HepG2 (cell line): ENCODE results near the gene EPN3. TPM values are rescaled to one million over a fixed set of nuclear protein-coding genes. Genes with fewer than 3 reads are reported as not detected.

Experiments used
- ATAC-seq: fragments of 200-7000 bp; cut with Tn5 transposase; 3 replicates; pipeline ENCODE4 v1.9.1; 2020; ENCODE audit warnings: mild to moderate bottlenecking, moderate library complexity
- BruUV-seq: library from RNA; stranded (reverse); fragments of 400-500 nt; replicated peaks from 2 replicates; lab custom pipeline; 2021; lab: Mats Ljungman, UMichigan
- CTCF ChIA-PET: fragments of 300-600 bp; formaldehyde crosslinking; extraction: SDS; loops from one replicate; lab custom pipeline; 2021; ENCODE audit warnings: low total read pairs, inconsistent platforms, low intra/inter-chr PET ratio; lab: Yijun Ruan, JAX
- POLR2A ChIA-PET: fragments of 350-600 bp; sonication (Branson Sonifier 250); formaldehyde crosslinking; loops from one replicate; lab custom pipeline; 2020; ENCODE audit warnings: antibody characterized with exemption, inconsistent platforms; lab: Yijun Ruan, JAX
- DNase-seq: peaks from one replicate; pipeline ENCODE4 v3.0.0-alpha.2; 2015; ENCODE audit warnings: low spot score
- FAIRE-seq: peaks from 3 replicates; lab custom pipeline; 2011; peaks lifted over from hg19 to GRCh38; lab: Jason Lieb, UNC
- H2AFZ ChIP-seq: one replicate; pipeline ENCODE4 v1.6.1; 2011; ENCODE audit warnings: low read length, inconsistent platforms
- H3K27ac ChIP-seq: fragments of 300-600 bp; 3 replicates; pipeline ENCODE4 v1.8.0; 2011; ENCODE audit warnings: mixed run types, mild to moderate bottlenecking, mixed read lengths, low read length, inconsistent platforms; ENCODE audit not compliant: insufficient read depth; ENCODE audit errors: extremely low read length
- H3K27me3 ChIP-seq, 2 experiments: fragments of 200-600 bp in 1 of 2; 2 replicates in 1 of 2; 3 replicates in 1 of 2; pipeline versions ENCODE4 v1.6.0 to v1.8.0; 2011; ENCODE audit warnings: low read length in 2 of 2, mild to moderate bottlenecking in 2 of 2, moderate library complexity in 2 of 2, inconsistent platforms in 1 of 2; ENCODE audit not compliant: insufficient read depth in 2 of 2, control insufficient read depth in 1 of 2
- H3K36me3 ChIP-seq, 2 experiments: fragments of 200-600 bp in 1 of 2; replicated peaks in 1 of 2; 2 replicates in 1 of 2; 3 replicates in 1 of 2; pipeline versions ENCODE4 v1.5.1 to v1.8.0; 2011; ENCODE audit warnings: low read length in 2 of 2, inconsistent platforms in 1 of 2; ENCODE audit not compliant: insufficient read depth in 2 of 2, control insufficient read depth in 1 of 2
- H3K4me1 ChIP-seq: 2 replicates; pipeline ENCODE4 v1.5.1; 2012; ENCODE audit warnings: low read length, inconsistent platforms; ENCODE audit not compliant: insufficient read depth
- H3K4me2 ChIP-seq: 2 replicates; pipeline ENCODE4 v1.6.0; 2011; ENCODE audit warnings: low read depth, low read length, inconsistent platforms
- H3K4me3 ChIP-seq, 3 experiments: fragments of 200-600 bp in 1 of 3; sonication (generic), shearing (Covaris generic) in 1 of 3; replicated peaks in 1 of 3; 2 replicates each; pipeline ENCODE4 v1.5.1; 2011 to 2016; ENCODE audit warnings: low read length in 3 of 3, inconsistent platforms in 2 of 3, low read depth in 2 of 3, mild to moderate bottlenecking in 2 of 3, control low read depth in 1 of 3, mixed read lengths in 1 of 3; ENCODE audit not compliant: insufficient read depth in 1 of 3
- H3K79me2 ChIP-seq: one replicate; pipeline ENCODE4 v1.6.1; 2011; ENCODE audit warnings: low read length, inconsistent platforms; ENCODE audit not compliant: insufficient read depth
- H3K9ac ChIP-seq: 2 replicates; pipeline ENCODE4 v1.6.0; 2011; ENCODE audit warnings: mild to moderate bottlenecking, low read depth, low read length, inconsistent platforms; ENCODE audit not compliant: insufficient read depth
- H3K9me3 ChIP-seq: 2 replicates; pipeline ENCODE4 v1.5.1; 2012; ENCODE audit warnings: mild to moderate bottlenecking, low read length
- H4K20me1 ChIP-seq: 2 replicates; pipeline ENCODE4 v1.6.0; 2011; ENCODE audit warnings: inconsistent platforms, mild to moderate bottlenecking, low read length, moderate library complexity; ENCODE audit not compliant: insufficient read depth
- ARNT ChIP-seq: fragments of 450-650 bp; IDR thresholded peaks from 2 replicates; pipeline ENCODE4 v1.6.1; 2017
- CCAR2 ChIP-seq: fragments of 200-400 bp; formaldehyde crosslinking; optimal IDR thresholded peaks from 2 replicates; pipeline ENCODE3; 2018; ENCODE audit warnings: low read depth, mild to moderate bottlenecking, low read length, moderate library complexity
- E2F1 ChIP-seq: sonication (generic); formaldehyde crosslinking; IDR thresholded peaks from 2 replicates; pipeline ENCODE4 v1.5.0; 2020; ENCODE audit warnings: missing genetic modification reagents
- ETV6 ChIP-seq: sonication (generic); formaldehyde crosslinking; conservative IDR thresholded peaks from 2 replicates; pipeline ENCODE4 v1.4.0; 2020; ENCODE audit warnings: missing genetic modification reagents
- FOXK1 ChIP-seq: sonication (generic); formaldehyde crosslinking; IDR thresholded peaks from 2 replicates; pipeline ENCODE4 v1.4.0; 2020; ENCODE audit warnings: low read depth, missing genetic modification reagents, borderline replicate concordance
- HNRNPLL ChIP-seq: fragments of 200-400 bp; formaldehyde crosslinking; IDR thresholded peaks from 2 replicates; pipeline ENCODE4 v1.6.1; 2017; ENCODE audit warnings: mild to moderate bottlenecking, low read depth, low read length; ENCODE audit not compliant: poor library complexity, severe bottlenecking
- HOXD1 ChIP-seq: sonication (generic); formaldehyde crosslinking; IDR thresholded peaks from 2 replicates; pipeline ENCODE4 v1.5.0; 2020; ENCODE audit warnings: missing genetic modification reagents
- KDM5B ChIP-seq: sonication (generic); formaldehyde crosslinking; IDR thresholded peaks from 2 replicates; pipeline ENCODE4 v1.4.0; 2020; ENCODE audit warnings: missing genetic modification reagents, mild to moderate bottlenecking, borderline replicate concordance
- MAFK ChIP-seq, 2 experiments: IDR thresholded peaks in 1 of 2; conservative IDR thresholded peaks in 1 of 2; 2 replicates each; pipeline ENCODE4 v1.6.1; 2011; ENCODE audit warnings: improper control_type of control experiment in 2 of 2, low read length in 2 of 2
- MTF1 ChIP-seq: sonication (generic); formaldehyde crosslinking; IDR thresholded peaks from 2 replicates; pipeline ENCODE4 v1.5.0; 2020; ENCODE audit warnings: missing genetic modification reagents
- RELA ChIP-seq: sonication (generic); formaldehyde crosslinking; IDR thresholded peaks from 2 replicates; pipeline ENCODE4 v1.4.0; 2020; ENCODE audit warnings: missing genetic modification reagents
- RXRA ChIP-seq: sonication (generic); formaldehyde crosslinking; IDR thresholded peaks from 2 replicates; pipeline ENCODE4 v1.5.1; 2020; ENCODE audit warnings: missing genetic modification reagents
- SNAPC2 ChIP-seq: sonication (generic); formaldehyde crosslinking; IDR thresholded peaks from 2 replicates; pipeline ENCODE4 v1.8.1; 2022; ENCODE audit warnings: mild to moderate bottlenecking, missing genetic modification reagents
- TOE1 ChIP-seq: sonication (generic); formaldehyde crosslinking; IDR thresholded peaks from 2 replicates; pipeline ENCODE4 v1.4.0; 2020; ENCODE audit warnings: mild to moderate bottlenecking, missing genetic modification reagents
- ZBTB21 ChIP-seq: sonication (generic); formaldehyde crosslinking; IDR thresholded peaks from 2 replicates; pipeline ENCODE4 v1.4.0; 2020; ENCODE audit warnings: missing genetic modification reagents
- ZNF589 ChIP-seq: sonication (generic); formaldehyde crosslinking; conservative IDR thresholded peaks from 2 replicates; pipeline ENCODE4 v1.8.0; 2022; ENCODE audit warnings: mild to moderate bottlenecking, moderate library complexity, missing genetic modification reagents
- ZUFSP ChIP-seq: sonication (generic); formaldehyde crosslinking; IDR thresholded peaks from 2 replicates; pipeline ENCODE4 v1.9.0; 2021; ENCODE audit warnings: missing genetic modification reagents, mild to moderate bottlenecking, borderline replicate concordance
- WGBS: methylation state at CpG from one replicate; pipeline ENCODE4 v1.1.6; 2017; ENCODE audit warnings: low lambda C conversion rate; 5-methylcytosine and 5-hydroxymethylcytosine counted together
- in situ Hi-C: cut with HindIII; loops from 2 replicates; pipeline ENCODE4 v1.10.0; 2017; ENCODE audit warnings: low pct_unique_long_range_greater_than_20kb; ENCODE audit not compliant: extremely low pct_ligation_motif_present
- intact Hi-C: fragments of 100-400 bp; cut with micrococcal nuclease; formaldehyde crosslinking; loops from one replicate; pipeline ENCODE4 v1.10.0; 2022; ENCODE audit not compliant: unreplicated experiment
- polyA plus RNA-seq, 8 experiments: library from polyadenylated mRNA; depleted of rRNA in 3 of 8; stranded (reverse) in 7 of 8; unstranded in 1 of 8; fragments of >200 nt; fragmentation: Illumina TruSeq in 4 of 8; extraction: Trizol in 4 of 8; gene quantifications; 2 replicates each; pipeline versions ENCODE4 v1.2.1 to v1.2.3, GENCODE V29; 2011 to 2016; ENCODE audit warnings: low read depth in 4 of 8, missing spikeins in 1 of 8, mixed read lengths in 1 of 8; ENCODE audit not compliant: insufficient read depth in 1 of 8
- total RNA-seq, 5 experiments: library from RNA; depleted of rRNA; stranded (reverse); fragments of >200 nt; fragmentation: Illumina TruSeq; extraction: Trizol; gene quantifications; 2 replicates each; pipeline ENCODE4 v1.2.3, GENCODE V29; 2016; ENCODE audit warnings: low read depth in 1 of 5

EPN3 gene
- total and polyA plus RNA-seq, 2 of the 13 experiments (the other 11 are each of a cell fraction or from before 2014, with no cell fraction given), result 0.11 to 0.95 TPM

GRCh38 chr17:50583641-50584040 is 51.1 kb downstream of the EPN3 start:
- POLR2A ChIA-PET, result interaction anchor here (1.0 kb wide), 1 partner anchor 9 kb away, joined by 3 read pairs; no protein-coding TSS in a partner anchor
- 50% methylated on average over 7 of the region's 7 CpGs for WGBS
- in situ Hi-C loops, result no loop called here

More at GRCh38 chr17:50583641-50584040, 51.1 kb downstream of the EPN3 start:
- no TSS peak for BruUV-seq
- H4K20me1 ChIP-seq, result no peaks in the 10 kb centered on the region
- CTCF ChIA-PET, result no interaction called here
- TF ChIP-seq MTF1 (no peak), HNRNPLL (no peak), KDM5B (CRISPR knock-in tag) (no peak), SNAPC2 (CRISPR knock-in tag) (no peak), RXRA (no peak), TOE1 (CRISPR knock-in tag) (no peak), ETV6 (CRISPR knock-in tag) (no peak), RELA (CRISPR knock-in tag) (no peak), ZUFSP (CRISPR knock-in tag) (no peak), ZNF589 (CRISPR knock-in tag) (no peak), FOXK1 (CRISPR knock-in tag) (no peak), ZBTB21 (no peak), MAFK (conservative IDR thresholded peaks at IDR 0.05 in 1 of 2, IDR thresholded peaks at IDR 0.05 in 1 of 2; ENCODE audit: low read length in 2 of 2) (no peak), E2F1 (no peak), CCAR2 (no peak), ARNT (no peak), HOXD1 (CRISPR knock-in tag) (no peak)
- TF ChIP-seq, all 625 proteins: peak for 0
- Histone ChIP-seq H3K79me2 (no peaks in the 10 kb centered on the region), H3K4me1 (peaks cover 4% of the 10 kb centered on the region), H3K36me3 (no peaks in the 10 kb centered on the region), H3K4me3 (no peak overlapping the region), H3K27me3 (peaks cover 35 to 96% of the 10 kb centered on the region in 2 experiments), H3K27ac (no peak overlapping the region), H3K4me2 (no peak overlapping the region), H3K9ac (no peak overlapping the region), H3K9me3 (no peaks in the 10 kb centered on the region), H2AFZ (no peak overlapping the region)
- FAIRE-seq, result no peak
- ATAC-seq, result no peak
- intact Hi-C loops, result no loop called here
- DNase-seq, result no peak
